ENCODE results near the gene WWC2.

Gene WWC2

DNA sequence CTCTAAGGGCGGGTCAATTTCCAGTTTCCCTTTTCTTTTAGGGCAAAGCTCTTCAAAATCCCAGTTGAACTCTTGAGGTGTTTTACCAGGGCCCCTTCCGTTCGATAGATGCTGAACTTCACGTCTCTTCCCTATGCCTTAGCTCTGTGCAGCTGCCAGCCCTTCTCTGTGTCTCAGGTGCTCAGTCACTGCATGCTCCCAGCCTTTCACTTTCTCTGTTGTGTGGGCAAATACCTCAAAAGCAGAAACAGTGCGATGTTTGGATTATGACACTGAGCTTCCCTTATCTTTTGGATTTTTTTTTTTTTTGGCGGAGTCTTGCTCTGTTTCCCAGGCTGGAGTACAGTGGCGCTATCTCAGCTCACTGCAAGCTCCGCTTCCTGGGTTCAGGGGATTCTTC lies 112.5 kb downstream of the WWC2 start:
- DNase-seq, result no peak

DNA sequence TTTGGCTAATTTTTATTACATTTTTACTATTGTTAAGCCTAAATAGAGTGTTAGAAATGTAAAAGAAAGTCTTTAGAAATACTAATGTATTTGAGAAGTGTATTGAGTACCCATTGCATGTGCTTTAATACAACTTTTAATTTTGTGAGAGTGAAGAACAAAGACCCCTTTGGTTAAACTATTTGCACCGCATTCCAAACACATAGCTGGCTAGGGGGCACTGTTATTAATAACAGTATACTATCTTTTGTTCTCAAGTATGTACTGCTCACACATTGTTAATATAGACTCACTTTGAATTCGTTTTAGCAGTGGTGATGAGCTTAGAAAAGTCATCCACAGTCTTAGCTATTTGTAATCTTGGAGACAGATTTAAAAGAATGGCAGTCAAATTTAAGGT lies 114.9 kb downstream of the WWC2 start:
- DNase-seq, result no peak

DNA sequence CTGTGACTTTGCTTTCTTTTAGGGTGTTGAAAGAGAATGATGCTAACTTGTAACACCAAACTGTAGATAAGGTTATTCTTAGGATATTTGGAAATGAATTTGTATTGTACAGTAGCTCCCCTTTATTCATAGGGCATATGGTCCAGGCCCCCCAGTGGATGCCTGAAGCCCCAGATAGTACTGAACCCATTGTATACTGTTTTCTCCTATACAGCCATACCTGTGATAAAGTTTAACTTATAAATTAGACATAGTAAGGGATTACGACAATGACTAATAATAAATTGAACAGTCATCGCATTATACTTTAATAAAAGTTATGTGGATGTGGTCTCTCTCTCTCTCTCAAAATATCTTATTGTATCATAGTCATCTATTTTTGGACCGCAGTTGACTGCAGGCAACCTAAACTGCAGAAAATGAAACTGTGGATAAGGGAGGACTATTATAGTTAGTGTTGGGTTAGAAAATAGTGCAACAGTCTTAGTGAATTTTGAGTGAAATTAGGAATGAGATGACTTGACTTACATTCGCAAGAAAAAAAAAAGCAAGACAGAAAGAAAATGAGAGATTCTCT lies 115.9 kb downstream of the WWC2 start:
- DNase-seq, result no peak

DNA sequence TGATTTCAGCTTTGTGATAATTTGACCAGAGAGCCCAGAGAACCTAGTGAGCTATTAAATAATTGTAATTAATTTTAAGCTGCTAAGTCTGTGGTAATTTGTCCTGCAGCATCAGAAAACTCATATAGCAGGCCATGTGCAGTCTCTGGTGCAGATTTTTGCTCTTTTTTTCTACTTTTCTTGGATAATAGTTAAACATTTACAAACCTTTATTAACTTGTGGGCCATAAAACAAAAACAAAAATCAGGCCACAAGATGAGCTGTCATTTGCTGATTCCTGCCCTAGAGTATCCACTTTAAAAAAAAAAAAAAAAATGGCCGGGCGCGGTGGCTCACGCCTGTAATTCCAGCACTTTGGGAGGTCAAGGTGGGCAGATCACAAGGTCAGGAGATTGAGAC lies 121.2 kb downstream of the WWC2 start:
- DNase-seq, result no peak

DNA sequence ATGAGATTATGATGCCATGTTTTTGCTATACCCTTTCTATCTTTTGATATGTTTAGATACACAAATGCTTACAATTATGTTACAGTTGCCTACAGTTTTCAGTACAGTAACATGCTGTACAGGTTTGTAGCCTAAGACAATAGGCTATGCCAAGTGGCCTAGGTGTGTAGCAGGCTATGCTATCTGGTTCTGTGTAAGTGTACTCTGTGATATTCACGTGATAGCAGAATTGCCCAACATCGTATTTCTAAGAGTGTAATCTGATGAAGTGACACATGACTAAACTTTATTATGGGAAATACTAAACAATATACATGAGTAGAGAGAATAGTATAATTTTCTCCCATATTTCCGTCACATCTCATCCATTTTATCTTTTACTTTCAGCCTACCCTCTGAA lies 124.0 kb downstream of the WWC2 start:
- no peak for DNase-seq

DNA sequence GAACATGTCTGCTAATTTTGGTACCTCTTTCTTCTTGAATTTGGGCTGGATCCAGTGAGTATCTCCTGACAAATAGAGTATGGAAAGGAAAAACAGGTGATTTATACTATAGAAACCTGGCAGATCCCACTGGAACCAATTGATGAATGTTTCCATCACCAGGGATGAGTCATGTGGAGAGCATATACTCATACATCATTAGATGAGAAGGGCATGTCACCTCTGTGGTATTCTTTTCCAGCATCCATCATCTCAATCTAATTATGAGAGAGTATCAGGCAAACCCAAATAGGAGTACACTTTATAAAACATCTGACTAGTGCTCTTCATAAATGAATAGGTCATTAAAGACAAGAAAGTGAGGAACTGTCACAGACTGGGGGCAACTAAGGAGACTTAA lies 130.3 kb downstream of the WWC2 start:
- DNase-seq, result no peak

DNA sequence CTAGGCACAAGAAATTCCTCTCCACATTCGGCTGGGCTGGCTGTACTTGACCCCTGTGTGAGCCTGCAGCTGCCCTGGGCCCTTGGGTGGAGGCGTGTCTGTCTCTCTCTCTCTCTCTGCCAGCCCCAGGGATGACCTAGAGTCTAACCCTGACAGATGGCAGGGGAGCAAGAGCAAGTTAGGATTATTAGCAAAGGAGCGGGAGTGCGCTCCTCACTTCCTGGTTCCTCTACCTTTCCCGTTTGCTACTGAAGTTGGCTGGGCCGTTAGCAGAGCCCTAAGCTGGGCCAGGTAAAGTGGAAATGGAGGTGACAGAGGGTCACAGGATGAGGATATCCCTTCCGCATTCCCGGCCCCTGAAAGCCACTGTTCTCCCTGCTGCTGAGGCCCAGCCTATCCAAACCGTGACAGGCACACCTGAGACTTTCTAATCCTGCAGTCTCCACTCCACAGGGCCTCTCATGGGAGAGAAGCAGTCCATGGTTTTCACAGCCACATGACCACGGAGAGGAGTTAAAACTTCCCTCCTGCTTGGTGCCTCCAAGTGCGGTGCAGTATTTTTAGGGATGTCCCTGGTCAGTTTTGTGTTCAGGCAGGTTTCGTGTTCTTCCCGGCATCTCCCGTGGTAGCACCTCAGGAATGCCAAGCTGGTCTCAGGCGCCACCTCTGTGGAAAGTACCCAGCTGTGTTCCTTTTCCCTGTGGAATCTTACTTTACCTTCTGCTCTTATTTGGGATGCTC lies 141.7 kb downstream of the WWC2 start:
- no peak for DNase-seq

DNA sequence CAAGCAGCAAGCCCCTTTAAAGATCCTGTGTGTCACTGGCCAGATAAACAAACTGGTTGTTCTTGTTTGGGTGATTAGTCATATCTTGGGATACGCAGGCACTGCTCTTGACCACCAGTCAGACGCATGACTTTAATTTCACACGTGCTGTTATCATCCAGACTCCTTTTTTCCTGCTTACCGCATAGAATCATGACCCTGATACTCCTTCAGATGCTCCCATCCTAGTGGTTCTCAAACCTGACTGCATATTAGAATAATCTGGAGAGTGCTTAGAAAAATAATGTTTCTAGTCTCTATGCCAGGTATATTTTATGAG lies 142.2 kb downstream of the WWC2 start:
- DNase-seq, result no peak

DNA sequence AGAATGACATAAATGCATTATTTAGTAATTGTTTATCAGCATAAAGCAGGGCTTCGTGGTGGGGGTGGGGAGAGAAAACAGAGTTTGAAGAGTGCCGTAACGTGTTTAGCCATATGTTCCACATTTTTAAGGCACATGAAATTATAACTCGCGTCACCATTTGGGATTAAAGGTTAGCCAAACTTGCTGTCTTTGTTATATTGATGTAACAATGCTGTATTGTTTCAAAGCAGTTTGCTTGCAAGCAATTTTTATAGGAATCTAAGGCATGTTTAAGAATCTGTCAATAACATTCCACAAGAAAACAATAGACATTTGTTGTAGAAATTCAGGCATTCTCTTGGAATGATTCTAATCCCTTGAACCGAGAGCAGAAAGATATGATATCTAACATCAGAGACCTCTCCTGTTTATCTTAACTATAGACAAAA lies 142.7 kb downstream of the WWC2 start:
- no peak for DNase-seq

DNA sequence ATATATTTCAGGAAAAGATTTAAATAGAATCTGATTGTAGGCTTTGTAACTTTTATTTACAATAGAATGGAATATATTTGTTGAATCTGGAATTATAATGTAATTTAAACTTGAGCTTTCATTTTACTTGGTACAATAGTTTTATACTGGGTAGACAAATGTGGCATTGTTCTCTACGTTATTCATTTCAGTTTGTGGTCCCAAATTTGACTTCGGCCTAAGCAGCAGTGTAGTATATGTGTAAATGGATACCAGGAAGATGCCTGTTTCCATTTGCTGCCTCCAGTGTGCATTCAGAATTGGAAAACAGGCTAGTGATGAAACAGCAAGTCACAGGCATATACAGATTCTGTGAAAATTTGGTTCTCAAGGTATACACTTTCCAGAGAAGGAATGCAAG lies 143.2 kb downstream of the WWC2 start:
- no peak for DNase-seq

DNA sequence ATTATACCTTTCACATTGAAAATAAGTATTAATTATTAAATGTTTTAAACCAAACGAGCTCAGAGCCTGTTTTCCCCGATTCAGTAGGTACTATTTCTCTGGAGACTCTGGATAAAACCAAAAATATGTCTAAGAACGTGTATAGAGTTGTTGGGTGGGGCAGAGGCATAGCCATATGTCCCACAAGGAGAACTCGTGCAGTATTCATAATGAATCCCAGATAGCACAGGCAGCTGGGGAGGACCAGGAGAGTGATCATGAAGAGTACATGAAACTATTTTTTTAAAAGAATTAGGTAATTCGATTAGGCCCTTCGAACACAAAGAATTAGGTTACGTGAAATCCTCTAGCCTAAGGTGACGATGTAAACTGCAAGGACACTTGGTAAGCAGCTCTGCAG lies 145.0 kb downstream of the WWC2 start:
- DNase-seq, result no peak

DNA sequence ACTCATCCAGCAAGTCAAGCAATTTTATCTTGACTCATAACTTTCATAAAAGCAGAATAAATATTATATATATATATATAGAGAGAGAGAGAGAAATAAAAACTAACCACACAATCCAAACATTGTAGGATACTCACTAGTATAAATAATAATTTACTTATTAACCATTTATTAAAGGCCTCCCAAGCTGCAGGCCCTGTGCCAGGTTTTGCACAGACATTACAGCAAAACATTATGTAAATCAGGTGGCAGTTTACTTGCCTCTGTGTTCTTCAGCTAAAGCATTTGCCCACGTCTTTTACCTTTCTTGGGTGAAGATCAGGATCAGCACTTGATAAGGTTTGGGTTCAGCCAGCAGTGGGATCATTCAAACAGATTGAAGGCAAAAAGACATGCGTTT lies 145.4 kb downstream of the WWC2 start:
- DNase-seq, result no peak

DNA sequence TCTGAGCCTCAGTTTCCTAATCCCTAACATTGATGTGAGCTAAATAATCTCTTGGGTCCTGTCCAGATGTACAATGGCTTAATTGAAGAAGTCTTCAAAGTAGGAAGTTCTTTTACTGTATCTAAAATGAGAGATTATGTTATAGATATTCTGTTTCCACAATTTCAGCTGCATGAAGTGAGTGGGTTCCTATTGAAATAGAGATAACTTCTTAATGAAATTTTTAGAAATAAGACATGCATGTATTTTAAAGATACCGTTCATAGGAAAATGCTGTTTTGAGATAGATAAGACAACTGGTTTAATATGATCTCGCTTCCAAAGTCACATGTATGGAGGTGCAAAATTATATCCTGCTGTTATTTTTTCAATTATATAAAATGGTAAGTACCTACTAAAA lies 149.1 kb downstream of the WWC2 start:
- no peak for DNase-seq

DNA sequence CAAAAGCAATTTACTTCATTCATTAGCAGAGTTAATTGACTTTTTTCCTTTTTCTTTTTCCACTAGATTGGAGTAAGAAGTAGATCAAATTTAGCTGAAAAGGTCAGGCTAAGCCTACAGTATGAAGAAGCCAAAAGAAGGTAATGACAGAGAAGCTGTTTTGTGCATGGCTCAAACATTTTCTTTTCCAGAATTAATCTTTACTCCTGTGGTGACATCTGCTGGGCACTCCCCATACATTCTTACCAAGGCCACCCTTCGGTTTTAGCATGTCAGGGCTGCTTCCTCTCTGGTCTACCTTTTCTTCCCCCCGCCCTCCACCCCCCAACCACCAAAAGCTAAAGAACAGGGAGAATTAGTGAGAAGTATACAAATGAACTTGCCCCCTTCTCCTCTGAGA lies 150.8 kb downstream of the WWC2 start:
- peak; percentile 38 for DNase-seq

DNA sequence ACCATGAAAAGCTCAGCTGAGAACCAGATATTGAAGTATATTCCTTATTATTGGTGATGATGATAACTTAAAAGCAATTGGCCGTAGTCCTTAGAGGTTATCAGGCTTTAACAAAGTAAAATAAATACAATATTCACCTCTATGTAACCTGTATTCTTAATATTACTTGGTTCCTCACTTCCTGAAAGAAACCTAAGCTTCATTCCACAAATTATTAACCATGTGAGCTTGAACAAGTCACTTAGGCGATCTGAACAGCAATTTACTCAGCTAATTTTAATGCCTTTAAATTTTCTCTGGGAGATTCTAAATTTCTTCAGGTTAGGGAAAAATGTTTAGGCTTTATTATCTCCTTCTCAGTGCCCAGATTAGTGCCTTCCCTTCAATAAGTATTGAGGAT lies 151.8 kb downstream of the WWC2 start:
- DNase-seq, result no peak

DNA sequence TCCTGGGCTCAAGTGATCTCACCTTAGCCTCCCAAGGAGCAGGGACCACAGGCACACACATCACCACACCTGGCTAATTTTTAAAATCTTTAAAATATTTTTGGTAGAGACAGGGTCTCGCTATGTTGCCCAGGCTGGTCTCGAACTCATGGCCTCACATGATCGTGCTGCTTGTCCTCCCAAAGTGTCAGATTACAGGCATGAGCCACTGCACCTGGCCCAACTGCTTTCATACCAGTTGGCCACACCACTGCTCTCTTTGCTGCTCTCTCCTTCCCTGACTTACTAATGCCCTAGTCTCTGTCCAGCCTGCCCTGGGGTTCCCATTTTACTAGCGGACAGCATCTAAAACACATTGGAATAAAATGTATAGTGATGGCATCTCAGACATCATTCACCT lies 153.9 kb downstream of the WWC2 start:
- no peak for DNase-seq

DNA sequence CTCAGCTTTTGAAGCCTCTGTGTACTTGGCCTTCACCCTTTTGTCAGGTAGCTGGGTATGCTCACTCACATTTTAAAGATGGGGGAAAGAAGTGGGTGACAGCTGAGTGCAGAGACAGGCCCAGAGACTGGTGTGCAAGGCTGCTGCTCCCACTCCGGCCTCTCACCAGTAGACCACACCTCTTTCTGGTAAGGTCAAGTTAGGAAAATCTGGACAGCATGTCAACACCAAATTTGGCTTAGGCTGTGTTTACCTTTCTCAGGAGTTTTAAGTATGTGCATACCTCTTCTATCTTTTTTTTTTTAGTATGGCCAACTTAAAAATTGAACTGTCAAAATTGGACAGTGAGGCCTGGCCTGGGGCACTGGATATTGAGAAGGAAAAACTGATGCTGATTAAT lies 154.4 kb downstream of the WWC2 start:
- no peak for DNase-seq

DNA sequence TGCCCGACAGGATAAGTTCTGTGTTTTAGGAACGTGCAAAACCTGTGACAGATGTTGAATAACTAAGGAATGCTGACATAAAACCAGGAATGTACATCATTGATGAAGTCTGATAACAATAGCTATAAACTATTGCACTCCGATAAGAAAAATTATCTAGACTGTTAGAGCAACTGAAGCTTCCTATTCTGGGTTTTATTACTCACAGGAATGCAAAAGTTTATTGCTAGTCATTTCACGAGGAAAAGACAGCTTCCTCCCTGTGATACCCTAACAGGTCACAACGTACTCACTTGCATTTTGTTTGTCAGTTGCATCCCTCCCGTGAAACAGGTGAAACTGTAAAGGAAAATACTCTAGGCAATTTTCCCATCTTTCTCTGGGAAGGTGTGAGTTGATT lies 155.1 kb downstream of the WWC2 start:
- no peak for DNase-seq

DNA sequence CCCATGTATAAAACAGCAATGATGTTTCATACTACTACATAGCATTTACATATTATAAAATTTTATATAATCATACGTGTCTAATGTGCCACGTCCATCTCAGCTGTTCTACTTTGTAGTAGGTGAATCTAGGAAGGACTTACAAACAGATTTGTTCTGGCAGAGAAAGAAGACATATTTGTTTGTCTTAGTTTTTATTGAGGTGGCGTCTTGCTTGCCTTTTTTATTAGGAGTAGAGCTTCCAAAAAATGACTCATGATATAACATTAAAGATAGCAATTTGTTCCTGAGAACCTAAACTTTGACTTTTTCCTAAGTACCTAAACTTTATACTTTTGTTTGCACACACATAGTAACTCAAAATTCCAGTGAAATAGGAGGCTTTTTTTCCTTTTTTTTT lies 156.4 kb downstream of the WWC2 start:
- no peak for DNase-seq

DNA sequence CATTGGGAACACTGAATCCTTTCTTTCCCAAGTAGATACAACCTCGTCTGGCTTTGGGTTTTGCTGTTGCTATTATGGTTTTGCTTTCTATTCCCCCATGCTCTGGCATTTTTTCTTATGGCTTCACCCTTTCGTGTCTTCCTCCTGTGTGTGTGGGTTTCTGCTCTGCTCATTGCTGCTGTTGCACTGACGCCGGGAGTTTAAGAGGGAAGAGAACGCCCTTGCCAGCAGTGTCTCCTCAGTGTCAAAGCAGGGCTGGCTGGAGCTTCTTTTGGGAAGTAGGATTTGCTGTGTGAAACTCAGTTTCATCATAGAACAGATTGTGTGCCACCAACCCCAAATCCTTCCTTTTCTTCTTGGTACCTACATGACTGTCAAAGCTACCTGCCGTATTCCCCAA lies 157.3 kb downstream of the WWC2 start:
- no peak for DNase-seq

DNA sequence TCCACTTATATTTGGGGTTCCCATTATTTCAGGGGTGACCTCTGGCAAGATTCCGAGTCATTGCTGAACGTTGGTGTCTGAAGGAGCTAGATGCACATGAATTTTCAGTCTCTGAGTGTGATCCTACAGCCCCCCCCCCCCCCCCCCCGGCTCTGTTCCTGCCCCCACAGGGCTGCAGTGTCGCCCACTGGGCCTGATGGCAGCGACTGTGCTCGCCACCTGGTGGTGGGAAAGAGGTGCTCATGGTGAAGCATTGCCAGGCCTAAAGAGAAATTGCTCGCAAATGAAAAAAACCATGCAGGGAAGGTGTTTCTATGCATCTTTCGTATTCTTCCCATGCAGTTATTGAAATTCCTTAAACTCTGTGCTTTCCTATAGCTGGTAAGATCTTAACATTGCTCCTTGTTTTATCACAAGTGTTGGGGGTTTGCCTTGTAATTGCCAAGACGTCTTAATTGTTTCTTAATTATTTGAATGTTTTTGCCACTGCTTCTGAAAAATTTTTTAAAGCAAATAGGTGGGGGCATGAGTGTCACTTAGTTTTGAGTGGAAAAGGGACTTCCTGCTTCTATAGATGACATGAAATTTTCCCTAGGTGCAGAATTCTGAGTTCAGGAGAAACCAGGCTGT lies 157.8 kb downstream of the WWC2 start:
- no peak for DNase-seq

DNA sequence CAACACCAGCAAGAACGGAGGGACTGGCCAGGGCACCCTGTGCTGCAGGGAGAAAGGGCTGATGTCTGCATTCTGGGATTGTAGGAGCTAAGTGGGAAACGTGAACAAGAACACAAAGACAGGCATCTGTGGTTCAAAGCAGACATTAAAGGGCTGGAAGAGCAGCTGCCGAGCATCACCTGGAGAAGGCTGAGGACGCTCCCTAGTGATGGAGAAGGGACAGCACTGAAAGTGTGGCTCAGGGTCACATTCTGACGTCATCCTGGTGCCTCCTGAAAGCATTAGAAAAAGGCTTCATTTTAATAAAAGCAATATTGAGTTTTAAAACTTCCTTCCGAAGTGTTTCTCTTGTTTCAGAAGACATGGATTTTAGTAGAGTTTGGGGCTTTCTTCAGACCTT lies 158.8 kb downstream of the WWC2 start:
- DNase-seq, result no peak

DNA sequence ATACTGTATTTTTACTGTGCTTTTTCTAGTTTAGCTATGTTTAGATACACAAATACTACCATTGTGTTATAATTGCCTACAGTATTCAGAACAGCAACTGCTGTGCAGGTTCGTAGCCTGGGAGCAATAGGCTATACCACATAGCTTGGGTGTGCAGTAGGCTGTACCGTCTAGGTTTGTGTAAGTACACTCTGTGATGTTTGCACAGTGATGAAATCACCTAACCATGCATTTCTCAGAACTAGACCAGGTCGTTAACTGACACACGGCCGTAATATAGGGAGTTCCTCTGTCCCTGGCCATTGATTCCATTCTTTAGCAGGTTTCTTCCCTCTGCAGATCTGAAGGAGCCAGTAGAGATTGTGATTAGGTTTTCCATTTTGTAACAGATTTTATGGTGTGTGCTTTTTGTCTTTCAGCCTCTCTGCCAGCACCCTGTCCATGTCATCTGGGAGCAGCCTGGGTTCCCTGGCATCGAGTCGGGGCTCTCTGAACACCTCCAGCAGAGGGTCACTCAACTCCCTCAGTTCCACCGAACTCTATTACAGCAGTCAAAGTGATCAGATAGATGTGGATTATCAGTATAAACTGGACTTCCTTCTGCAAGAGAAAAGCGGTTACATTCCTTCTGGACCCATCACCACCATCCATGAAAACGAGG lies 161.6 kb downstream of the WWC2 start:
- no peak for DNase-seq

All from NCI-H1105 treated with DMSO at 0.1 percent for 48 hours (cell line).